GM18519 (cell line): Measurements from ENCODE around the gene HIPK2.

Experiments
- ATAC-seq: cut with Tn5 transposase; IDR thresholded peaks from one replicate; pipeline ENCODE4 v1.9.1; 2021; ENCODE audit warnings: mild to moderate bottlenecking, moderate library complexity; ENCODE audit not compliant: unreplicated experiment, low FRiP score

The HIPK2 gene

GRCh38 chr7:139753081-139753692 is 24.6 kb downstream of the HIPK2 start:
- ATAC-seq: no peak

- no peak for ATAC-seq
Observed at GRCh38 chr7:139752604-139753003, 25.2 kb downstream of the HIPK2 start.

- no peak for ATAC-seq
Observed at GRCh38 chr7:139752148-139752547, 25.6 kb downstream of the HIPK2 start.

GRCh38 chr7:139750459-139751095 is 27.2 kb downstream of the HIPK2 start:
- ATAC-seq: no peak

DNA sequence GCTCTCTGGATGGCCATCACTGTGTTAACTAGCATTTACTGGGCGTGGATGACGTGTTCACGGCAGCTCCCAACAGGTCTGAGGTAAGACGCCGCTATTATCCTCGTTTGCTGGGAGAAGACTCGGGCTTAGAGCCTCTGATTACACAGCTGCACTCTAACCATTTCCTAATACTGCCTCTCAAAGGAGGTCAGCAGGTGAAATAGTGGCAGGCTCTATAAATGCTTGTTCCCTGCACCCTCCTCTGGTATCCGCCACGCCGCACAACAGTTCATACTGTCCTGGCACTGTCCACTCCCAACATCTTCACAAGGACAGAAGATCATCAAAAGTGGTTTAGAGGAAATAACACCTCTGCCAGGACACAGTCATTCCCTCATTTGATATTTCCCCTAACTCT is 28.3 kb downstream of the HIPK2 start:
- ATAC-seq: no peak

- ATAC-seq: no peak
Observed at GRCh38 chr7:139748941-139749340, 28.9 kb downstream of the HIPK2 start.

GRCh38 chr7:139748373-139748765 is 29.4 kb downstream of the HIPK2 start:
- ATAC-seq: no peak

DNA sequence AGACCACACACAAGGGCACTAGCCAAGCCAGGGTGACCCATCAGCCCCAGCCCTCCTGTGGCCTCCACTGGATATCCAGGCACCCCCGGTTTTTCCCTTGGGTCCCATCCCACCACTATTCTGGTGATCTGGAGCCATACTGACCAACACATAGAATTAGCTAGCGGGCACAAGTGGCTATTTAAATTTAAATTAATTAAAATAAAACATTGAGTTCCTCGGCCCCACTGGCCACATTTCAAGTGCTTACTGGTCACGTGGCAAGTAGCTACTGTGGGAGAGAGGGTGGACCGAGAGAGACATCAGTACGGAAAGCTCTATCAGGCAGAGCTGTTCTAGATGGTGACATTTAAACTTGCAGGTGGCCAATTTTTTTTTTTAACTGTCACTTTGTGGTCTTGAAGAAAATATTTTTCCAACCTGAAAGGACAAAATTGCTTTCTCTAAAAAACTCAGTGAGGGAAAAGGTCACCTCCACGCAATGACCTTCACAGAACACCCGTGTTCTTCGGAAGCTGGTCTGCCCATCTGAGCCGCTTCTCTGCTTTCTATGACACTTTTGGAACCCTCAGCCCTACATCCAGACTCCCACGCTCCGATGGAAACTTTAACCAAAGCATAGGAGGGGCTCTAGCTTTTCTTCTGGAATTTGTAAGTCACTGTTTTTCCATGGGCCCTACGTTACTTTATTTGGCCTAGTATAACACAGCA is 30.0 kb downstream of the HIPK2 start:
- ATAC-seq: no peak

DNA sequence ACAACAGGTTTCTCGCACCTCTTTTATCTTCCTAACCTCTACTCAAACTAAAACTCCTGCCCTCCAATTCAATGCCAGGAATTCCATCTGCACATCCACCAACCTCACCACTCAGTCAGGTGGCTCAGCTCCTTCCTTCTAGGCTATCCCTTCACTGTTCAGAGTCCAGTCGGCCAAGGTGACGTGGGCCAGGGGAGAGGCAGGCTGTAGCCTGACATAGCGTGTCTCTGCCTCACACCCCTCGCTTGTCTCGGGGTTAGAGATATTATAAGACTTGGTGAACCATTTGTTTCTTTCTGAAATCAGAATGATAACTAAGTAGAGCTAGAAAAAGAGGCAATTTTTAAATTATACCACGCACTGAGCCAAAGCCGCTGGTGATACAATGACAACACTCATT is 31.1 kb downstream of the HIPK2 start:
- ATAC-seq: no peak

DNA sequence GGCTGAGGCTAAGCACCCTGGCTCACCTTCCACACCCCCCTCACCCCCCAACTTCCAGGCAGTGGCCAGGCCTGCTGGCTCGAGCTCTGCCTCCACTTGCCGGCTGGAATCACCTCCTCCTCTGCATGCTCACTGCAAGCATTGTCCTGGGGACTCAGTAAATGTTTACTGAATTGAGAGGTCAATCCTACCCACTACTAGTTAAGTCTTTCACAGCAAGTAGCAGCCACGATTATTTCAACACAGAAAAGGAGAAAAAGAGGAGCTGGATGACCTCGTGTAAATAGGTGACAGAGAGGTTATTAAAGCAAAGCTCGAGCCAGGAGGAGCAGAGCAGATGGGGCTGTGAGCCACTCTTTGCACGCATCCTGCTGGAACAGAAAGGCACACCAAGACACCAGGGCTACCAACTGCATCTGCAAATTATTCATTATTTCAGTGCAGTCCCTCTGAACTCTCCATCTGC is 32.1 kb downstream of the HIPK2 start:
- no peak for ATAC-seq

DNA sequence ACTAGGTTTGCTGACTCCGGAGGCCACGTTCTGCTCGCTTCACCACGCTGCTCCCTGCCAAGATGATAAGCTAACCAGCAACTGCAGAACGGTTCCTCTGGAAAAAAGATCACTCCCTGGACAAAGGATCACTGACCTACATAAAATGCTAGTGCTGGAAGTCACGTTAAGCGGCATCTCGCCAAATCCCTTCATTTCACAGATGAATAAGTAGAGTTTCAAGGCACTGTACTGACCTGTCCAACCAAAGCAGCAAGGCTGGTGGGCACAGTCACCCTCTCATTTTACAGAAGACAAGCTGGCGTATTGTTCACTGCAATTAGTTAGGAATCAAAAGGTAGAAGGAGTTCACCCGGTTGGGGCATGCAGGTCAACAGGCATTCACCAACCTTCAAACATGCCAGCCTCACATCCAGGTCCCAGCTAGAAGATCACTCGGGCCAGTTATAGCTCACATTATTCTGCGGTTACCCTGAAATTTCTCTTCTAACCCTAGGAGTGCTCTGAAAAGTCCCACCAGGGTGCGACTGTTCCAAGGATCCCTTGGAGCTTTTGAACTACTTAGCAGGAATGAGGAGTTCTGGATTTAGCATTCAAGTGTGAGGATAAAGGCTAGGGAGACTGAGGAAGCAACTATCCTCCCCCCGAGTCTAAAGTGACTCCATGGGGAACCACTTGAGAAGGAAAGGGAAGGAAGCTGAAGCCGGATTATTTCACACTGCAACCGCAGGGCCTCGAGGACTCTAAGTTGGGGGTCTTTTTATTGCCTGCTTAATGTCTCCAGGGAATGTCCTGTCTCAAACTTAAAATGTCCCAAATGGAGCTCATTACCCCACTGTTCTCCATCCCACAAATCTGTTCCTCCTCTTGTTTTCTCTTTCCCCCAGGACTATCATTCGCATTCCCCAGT is 32.8 kb downstream of the HIPK2 start:
- ATAC-seq: no peak

DNA sequence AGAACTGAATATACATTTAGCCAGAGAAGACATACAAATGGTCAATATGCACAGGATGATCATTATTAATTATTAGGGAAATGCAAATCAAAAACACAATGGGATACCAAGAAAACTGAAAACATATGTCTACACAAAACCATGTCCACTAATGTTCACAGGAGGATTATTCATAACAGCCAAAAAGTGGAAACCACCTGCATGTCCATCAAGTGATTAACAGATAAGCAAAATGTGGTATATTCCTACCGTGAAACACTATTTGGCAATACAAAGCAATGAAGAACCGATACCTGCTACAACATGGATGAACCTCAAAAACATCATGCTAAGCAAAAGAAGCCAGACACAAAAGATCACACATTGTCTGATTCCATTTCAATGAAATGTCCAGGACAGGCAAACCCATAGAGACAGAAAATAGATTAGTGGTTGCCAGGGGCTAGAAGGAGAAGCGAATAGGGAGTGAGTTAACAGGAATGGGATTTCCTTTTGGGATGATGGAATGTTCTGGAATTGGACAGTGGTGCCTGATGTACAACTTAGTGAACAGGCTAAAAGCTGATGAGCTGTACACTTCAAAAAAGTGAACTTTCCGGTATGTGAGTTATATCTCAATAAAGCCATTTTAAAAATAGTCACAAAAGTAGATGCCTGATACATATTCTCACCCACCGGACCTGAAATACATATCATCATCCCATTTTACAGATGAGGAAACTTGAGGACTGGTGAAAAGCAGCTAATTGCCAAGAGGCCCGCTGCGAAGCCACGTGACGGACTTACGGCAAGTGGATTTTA is 33.6 kb downstream of the HIPK2 start:
- ATAC-seq: no peak

DNA sequence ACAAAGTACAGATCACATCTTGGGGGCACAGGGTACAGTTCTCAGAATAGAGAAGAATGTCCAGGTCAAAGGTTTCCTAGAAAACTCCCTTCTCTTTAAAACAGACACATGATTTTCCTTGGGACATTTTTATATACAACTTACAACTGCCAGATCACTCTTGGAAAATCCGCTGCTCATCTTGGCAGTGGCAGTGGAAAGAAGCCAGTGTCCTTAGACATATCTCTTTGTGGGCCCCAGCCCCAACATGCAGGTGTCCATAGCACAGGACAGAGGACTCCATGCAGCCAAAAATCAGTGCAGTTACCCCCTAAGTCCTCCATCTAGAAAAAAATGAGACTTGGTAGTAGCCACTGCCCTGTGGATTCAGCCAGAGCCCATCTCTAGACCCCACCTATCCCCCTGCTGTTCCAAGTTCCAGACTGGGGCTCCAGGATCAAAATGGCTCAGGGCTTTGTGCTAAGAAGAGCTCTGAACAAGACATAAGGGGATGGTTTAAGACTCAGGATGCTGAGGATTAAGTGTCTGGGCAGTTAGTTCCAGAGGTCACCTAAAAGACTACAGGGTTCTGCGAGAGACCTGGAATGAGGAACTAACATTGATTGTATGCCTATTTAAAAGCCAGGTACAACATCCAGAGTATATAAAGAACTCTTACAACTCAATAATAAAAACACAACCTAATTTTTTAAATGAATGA is 34.4 kb downstream of the HIPK2 start:
- ATAC-seq: no peak

DNA sequence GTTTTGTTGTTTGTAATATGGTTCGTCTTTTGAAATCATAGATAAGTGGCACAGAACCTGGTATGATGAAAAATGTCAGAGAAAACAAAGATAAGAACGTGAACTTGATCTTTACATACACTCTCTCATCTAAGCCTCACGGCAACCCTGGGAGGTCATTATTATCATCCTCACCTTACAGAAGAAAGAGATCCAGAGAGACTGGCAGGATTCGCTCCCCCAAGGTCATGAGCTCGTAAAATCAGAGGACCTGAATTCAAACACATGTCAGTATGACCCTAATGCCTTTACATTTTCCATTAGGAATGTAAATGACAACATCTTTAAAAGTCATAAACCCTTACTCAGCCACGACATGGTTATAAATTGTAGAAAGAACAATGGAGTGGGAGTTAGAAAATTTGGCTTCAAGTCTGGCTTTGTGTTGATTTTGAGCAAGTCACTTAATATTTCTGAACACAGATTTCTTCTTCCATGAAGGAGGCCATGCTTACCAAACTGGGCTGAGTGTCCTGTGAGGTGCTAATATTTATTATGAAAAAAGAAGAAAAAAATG is 35.9 kb downstream of the HIPK2 start:
- no peak for ATAC-seq

- ATAC-seq: no peak
Observed at GRCh38 chr7:139741239-139741638, 36.6 kb downstream of the HIPK2 start.

- no peak for ATAC-seq
Observed at GRCh38 chr7:139739863-139740597, 37.8 kb downstream of the HIPK2 start.

GRCh38 chr7:139738772-139739171 is 39.0 kb downstream of the HIPK2 start:
- no peak for ATAC-seq

GRCh38 chr7:139738101-139738489 is 39.7 kb downstream of the HIPK2 start:
- ATAC-seq: no peak
